Glomerular visceral epithelial cell (primary cell): ENCODE measurements around the gene SSR3.
A peak's percentile ranks its signal among the peaks of the same experiment; 100 is the strongest.
"Not testable (repeated sequence)": the region's sequence is repeated elsewhere in the genome, so short reads cannot be mapped to it uniquely, and the experiment has no call there.

Source experiments
- DNase-seq: peaks from one replicate; pipeline ENCODE4 v3.0.0-alpha.2; 2016; ENCODE audit errors: extremely low spot score

SSR3 gene

GRCh38 chr3:156576051-156576450, 21.1 kb upstream of the SSR3 start:
- DNase-seq, result no peak

GRCh38 chr3:156575641-156576040, 20.7 kb upstream of the SSR3 start:
- DNase-seq, result no peak

- DNase-seq, result not testable (repeated sequence)
Measured at GRCh38 chr3:156569881-156570280, 15.0 kb upstream of the SSR3 start.

GRCh38 chr3:156569016-156569415, 14.1 kb upstream of the SSR3 start:
- not testable (repeated sequence) for DNase-seq

- no peak for DNase-seq
Measured at GRCh38 chr3:156563900-156564682, 9.2 kb upstream of the SSR3 start.

- DNase-seq, result not testable (repeated sequence)
Measured at GRCh38 chr3:156562486-156562885, 7.6 kb upstream of the SSR3 start.

GRCh38 chr3:156561533-156561932, 6.6 kb upstream of the SSR3 start:
- DNase-seq, result no peak

GRCh38 chr3:156559321-156559720, 4.4 kb upstream of the SSR3 start:
- no peak for DNase-seq

GRCh38 chr3:156558389-156558788, 3.5 kb upstream of the SSR3 start:
- DNase-seq, result no peak

GRCh38 chr3:156554515-156554841, 439 bp downstream of the SSR3 start:
- no peak for DNase-seq

- peak; percentile 35 for DNase-seq
Measured at GRCh38 chr3:156553705-156554356, 1.1 kb downstream of the SSR3 start.

- DNase-seq, result no peak
Measured at GRCh38 chr3:156552973-156553372, 1.9 kb downstream of the SSR3 start.

- peak; percentile 60 for DNase-seq
Measured at GRCh38 chr3:156551746-156552145, 3.2 kb downstream of the SSR3 start.

- DNase-seq, result peak; percentile 15
Measured at GRCh38 chr3:156551261-156551660, 3.7 kb downstream of the SSR3 start.

- no peak for DNase-seq
Measured at GRCh38 chr3:156548902-156549301, 6.0 kb downstream of the SSR3 start.

GRCh38 chr3:156548041-156548687, 6.8 kb downstream of the SSR3 start:
- DNase-seq, result no peak

- DNase-seq, result no peak
Measured at GRCh38 chr3:156547637-156548036, 7.3 kb downstream of the SSR3 start.

- no peak for DNase-seq
Measured at GRCh38 chr3:156543043-156543555, 11.8 kb downstream of the SSR3 start.

GRCh38 chr3:156542101-156543042, 12.5 kb downstream of the SSR3 start:
- DNase-seq, result no peak

- DNase-seq, result no peak
Measured at GRCh38 chr3:156539802-156540201, 15.1 kb downstream of the SSR3 start.

- DNase-seq, result no peak
Measured at GRCh38 chr3:156539051-156539450, 15.9 kb downstream of the SSR3 start.
